Left kidney (tissue), 2 donors: Measurements from ENCODE around the gene AGL. TPM values are rescaled to one million over a fixed set of nuclear protein-coding genes. Genes with fewer than 3 reads are reported as not detected.
"Not testable (repeated sequence)": the region's sequence is repeated elsewhere in the genome, so short reads cannot be mapped to it uniquely, and the experiment has no call there.

Experiments
- DNase-seq: peaks from one replicate; pipeline ENCODE4 v3.0.0-alpha.2; 2013
- polyA plus RNA-seq: library from polyadenylated mRNA; unstranded; fragments of 120-200 nt; gene quantifications from one replicate; pipeline ENCODE4 v1.2.1, GENCODE V29; 2013; ENCODE audit not compliant: insufficient read length

The AGL gene
- polyA plus RNA-seq, 1 donor: 34.3 TPM

GRCh38 chr1:99942723-99943122 lies 92.6 kb downstream of the AGL start:
- DNase-seq: no peak

- DNase-seq: no peak
Observed at GRCh38 chr1:99943223-99943794, 93.1 kb downstream of the AGL start.

- DNase-seq: no peak
Observed at GRCh38 chr1:99944192-99944591, 94.0 kb downstream of the AGL start.

- no peak for DNase-seq
Observed at GRCh38 chr1:99945174-99945573, 95.0 kb downstream of the AGL start.

- no peak for DNase-seq
Observed at GRCh38 chr1:99950486-99950885, 100.3 kb downstream of the AGL start.

GRCh38 chr1:99952522-99952921 lies 102.4 kb downstream of the AGL start:
- DNase-seq: no peak

- DNase-seq: no peak
Observed at GRCh38 chr1:99955375-99955774, 105.2 kb downstream of the AGL start.

- no peak for DNase-seq
Observed at GRCh38 chr1:99956755-99957154, 106.6 kb downstream of the AGL start.

- no peak for DNase-seq
Observed at GRCh38 chr1:99957818-99958217, 107.7 kb downstream of the AGL start.

GRCh38 chr1:99959189-99959705 lies 109.1 kb downstream of the AGL start:
- not testable (repeated sequence) for DNase-seq

GRCh38 chr1:99960260-99960659 lies 110.1 kb downstream of the AGL start:
- DNase-seq: not testable (repeated sequence)

- DNase-seq: no peak
Observed at GRCh38 chr1:99963041-99963795, 113.1 kb downstream of the AGL start.

GRCh38 chr1:99964806-99965205 lies 114.6 kb downstream of the AGL start:
- DNase-seq: no peak

GRCh38 chr1:99965646-99966375 lies 115.7 kb downstream of the AGL start:
- no peak for DNase-seq

- DNase-seq: no peak
Observed at GRCh38 chr1:99968214-99968613, 118.1 kb downstream of the AGL start.

- DNase-seq: no peak
Observed at GRCh38 chr1:99969260-99969728, 119.1 kb downstream of the AGL start.

GRCh38 chr1:99969729-99970621 lies 119.8 kb downstream of the AGL start, which contains the start of gene SLC35A3:
Gene SLC35A3 (plus strand): TSS chr1:99969996. CDS start chr1:99993555, 23,559 bp downstream.
- DNase-seq: peak; percentile 69

GRCh38 chr1:99970713-99971255 lies 120.6 kb downstream of the AGL start:
- no peak for DNase-seq

GRCh38 chr1:99972066-99972465 lies 121.9 kb downstream of the AGL start:
- DNase-seq: not testable (repeated sequence)
